ENCODE measurements around the gene KDM4B.

KDM4B gene

GRCh38 chr19:4967738-4968461 lies 1.0 kb upstream of the KDM4B start:
- no peaks in the 10 kb centered on the region for H3K27me3 ChIP-seq (ENCODE audit: insufficient read depth, poor library complexity, severe bottlenecking)
- H3K4me3 ChIP-seq (ENCODE audit: severe bottlenecking) = peak overlapping the region; percentile 17
- peaks cover 10% of the 10 kb centered on the region for H3K4me1 ChIP-seq (ENCODE audit: insufficient read depth, poor library complexity, severe bottlenecking)
- ATAC-seq (ENCODE audit: low read depth) (no peak), DNase-seq (ENCODE audit: low spot score) (no peak)
- H3K27ac ChIP-seq (ENCODE audit: poor library complexity, severe bottlenecking) = peak overlapping the region; percentile 44
- TF ChIP-seq CTCF (IDR thresholded peaks at IDR 0.05; ENCODE audit: poor library complexity, severe bottlenecking) = no peak
- peaks cover 16% of the 10 kb centered on the region for H3K36me3 ChIP-seq (ENCODE audit: low read depth)
- H3K9me3 ChIP-seq (ENCODE audit: severe bottlenecking) = no peaks in the 10 kb centered on the region

GRCh38 chr19:4969292-4969771 lies 419 bp downstream of the KDM4B start:
- no peak for ATAC-seq (ENCODE audit: low read depth)
- H3K4me3 ChIP-seq (ENCODE audit: severe bottlenecking) = peak overlapping the region; percentile 59

GRCh38 chr19:4969772-4970531 lies 1.0 kb downstream of the KDM4B start:
- H3K4me1 ChIP-seq (ENCODE audit: insufficient read depth, poor library complexity, severe bottlenecking) = peaks cover 13% of the 10 kb centered on the region
- peaks cover 2% of the 10 kb centered on the region for H3K36me3 ChIP-seq (ENCODE audit: low read depth)
- DNase-seq (ENCODE audit: low spot score) (no peak), ATAC-seq (ENCODE audit: low read depth) (no peak)
- peak overlapping the region; percentile 60 for H3K27ac ChIP-seq (ENCODE audit: poor library complexity, severe bottlenecking)
- no peak for TF ChIP-seq CTCF (IDR thresholded peaks at IDR 0.05; ENCODE audit: poor library complexity, severe bottlenecking)
- H3K4me3 ChIP-seq (ENCODE audit: severe bottlenecking) = peak overlapping the region; percentile 59
- no peaks in the 10 kb centered on the region for H3K9me3 ChIP-seq (ENCODE audit: severe bottlenecking)
- H3K27me3 ChIP-seq (ENCODE audit: insufficient read depth, poor library complexity, severe bottlenecking) = no peaks in the 10 kb centered on the region

More at GRCh38 chr19:4969292-4969771, 419 bp downstream of the KDM4B start:
- Histone ChIP-seq H3K4me1 (ENCODE audit: insufficient read depth, poor library complexity, severe bottlenecking) (peaks cover 13% of the 10 kb centered on the region), H3K9me3 (ENCODE audit: severe bottlenecking) (no peaks in the 10 kb centered on the region), H3K27ac (ENCODE audit: poor library complexity, severe bottlenecking) (peak overlapping the region; percentile 60), H3K27me3 (ENCODE audit: insufficient read depth, poor library complexity, severe bottlenecking) (no peaks in the 10 kb centered on the region), H3K36me3 (ENCODE audit: low read depth) (peaks cover 8% of the 10 kb centered on the region)
- no peak for TF ChIP-seq CTCF (IDR thresholded peaks at IDR 0.05; ENCODE audit: poor library complexity, severe bottlenecking)
- DNase-seq (ENCODE audit: low spot score) = no peak

GRCh38 chr19:4970558-4971423 lies 1.9 kb downstream of the KDM4B start:
- Histone ChIP-seq H3K4me1 (ENCODE audit: insufficient read depth, poor library complexity, severe bottlenecking) (peaks cover 16% of the 10 kb centered on the region), H3K27ac (ENCODE audit: poor library complexity, severe bottlenecking) (peak overlapping the region; percentile 60), H3K36me3 (ENCODE audit: low read depth) (no peaks in the 10 kb centered on the region), H3K9me3 (ENCODE audit: severe bottlenecking) (no peaks in the 10 kb centered on the region), H3K27me3 (ENCODE audit: insufficient read depth, poor library complexity, severe bottlenecking) (no peaks in the 10 kb centered on the region), H3K4me3 (ENCODE audit: severe bottlenecking) (peak overlapping the region; percentile 59)
- no peak for TF ChIP-seq CTCF (IDR thresholded peaks at IDR 0.05; ENCODE audit: poor library complexity, severe bottlenecking)
- no peak for DNase-seq (ENCODE audit: low spot score)
- no peak for ATAC-seq (ENCODE audit: low read depth)
